NB4 (cell line): ENCODE data around the gene LRRC32.

Source experiments
- DNase-seq: peaks from one replicate; pipeline ENCODE4 v3.0.0; 2010; ENCODE audit warnings: low read depth
- H3K4me3 ChIP-seq: one replicate; pipeline ENCODE4 v1.5.1; 2011; ENCODE audit warnings: mild to moderate bottlenecking, low read depth, low read length, moderate library complexity
- CTCF ChIP-seq: IDR thresholded peaks from one replicate; pipeline ENCODE4 v1.5.1; 2012; ENCODE audit warnings: low read depth, low read length
- MAX ChIP-seq: IDR thresholded peaks from 2 replicates; pipeline ENCODE4 v1.6.1; 2011; ENCODE audit warnings: low read depth, low read length
- MYC ChIP-seq: IDR thresholded peaks from 2 replicates; pipeline ENCODE4 v1.6.1; 2011; ENCODE audit warnings: low read depth, low read length
- POLR2A ChIP-seq: IDR thresholded peaks from 2 replicates; pipeline ENCODE4 v1.6.1; 2011; ENCODE audit warnings: mild to moderate bottlenecking; ENCODE audit not compliant: insufficient read length; ENCODE audit errors: extremely low read depth

LRRC32 gene

GRCh38 chr11:76635991-76636738 is 34.4 kb downstream of the LRRC32 start:
- no peak for DNase-seq
- no peak overlapping the region for H3K4me3 ChIP-seq
- TF ChIP-seq MAX (no peak), POLR2A (no peak), MYC (no peak), CTCF (no peak)

GRCh38 chr11:76634886-76635285 is 35.7 kb downstream of the LRRC32 start:
- H3K4me3 ChIP-seq = no peak overlapping the region
- DNase-seq = no peak
- TF ChIP-seq POLR2A = no peak
- TF ChIP-seq MYC = no peak
- no peak for TF ChIP-seq CTCF
- no peak for TF ChIP-seq MAX

GRCh38 chr11:76632492-76632891 is 38.1 kb downstream of the LRRC32 start:
- TF ChIP-seq CTCF = no peak
- no peak for TF ChIP-seq MYC
- no peak for TF ChIP-seq MAX
- TF ChIP-seq POLR2A = no peak
- no peak for DNase-seq

GRCh38 chr11:76631566-76632308 is 38.8 kb downstream of the LRRC32 start:
- no peak overlapping the region for H3K4me3 ChIP-seq
- no peak for TF ChIP-seq MAX
- TF ChIP-seq MYC = no peak
- TF ChIP-seq POLR2A = no peak
- TF ChIP-seq CTCF = no peak
- no peak for DNase-seq

More at GRCh38 chr11:76632492-76632891, 38.1 kb downstream of the LRRC32 start:
- H3K4me3 ChIP-seq = no peak overlapping the region

- no peak for TF ChIP-seq CTCF
- TF ChIP-seq MAX = no peak
- no peak overlapping the region for H3K4me3 ChIP-seq
- DNase-seq = no peak
Measured at GRCh38 chr11:76630600-76631281, 39.8 kb downstream of the LRRC32 start.
